ENCODE measurements around the gene NPHP4. TPM values are rescaled to one million over a fixed set of nuclear protein-coding genes. Genes with fewer than 3 reads are reported as not detected.

Gene NPHP4
- polyA plus RNA-seq, 1 donor (not counting 4 experiments of a cell fraction or from before 2014, with no cell fraction given): 3.7 TPM

GRCh38 chr1:5998051-5998905, 6.1 kb upstream of the NPHP4 start:
- no peak overlapping the region for H3K4me2 ChIP-seq (ENCODE audit: control insufficient read depth, extremely low read depth, insufficient read depth, low read depth, low read length)
- H3K79me2 ChIP-seq (ENCODE audit: control insufficient read depth, insufficient read depth, low read length): peaks cover 2% of the 10 kb centered on the region
- dilution Hi-C loops (cut with MboI; ENCODE audit: extremely low pct_ligation_motif_present, low sequenced_read_pairs): no loop called here
- H4K20me1 ChIP-seq (ENCODE audit: control insufficient read depth, extremely low read depth, insufficient read depth, low read length): peaks cover 4% of the 10 kb centered on the region
- H3K36me3 ChIP-seq (ENCODE audit: control insufficient read depth in 2 of 2, extremely low read depth in 1 of 2, insufficient read depth in 2 of 2, low read length in 2 of 2): no peaks in the 10 kb centered on the region
- no peaks in the 10 kb centered on the region for H3K9me3 ChIP-seq (ENCODE audit: control insufficient read depth, low read depth, low read length)
- H2AFZ ChIP-seq (ENCODE audit: control insufficient read depth, low read length): no peak overlapping the region
- H3K9me1 ChIP-seq (ENCODE audit: control insufficient read depth, extremely low read depth, insufficient read depth, low read length): no peaks in the 10 kb centered on the region
- DNase-seq (ENCODE audit: low read depth, low spot score) (no peak), FAIRE-seq (no peak)
- TF ChIP-seq CTCF (optimal IDR thresholded peaks at IDR 0.05 in 1 of 3, IDR thresholded peaks at IDR 0.05 in 1 of 3, conservative IDR thresholded peaks at IDR 0.05 in 1 of 3; ENCODE audit: extremely low read depth in 1 of 3, insufficient read depth in 2 of 3, low read length in 3 of 3) (no peak), EZH2 (IDR thresholded peaks at IDR 0.05; ENCODE audit: low read length) (no peak)
- no peak overlapping the region for H3K9ac ChIP-seq (ENCODE audit: control insufficient read depth, extremely low read depth, insufficient read depth, low read length)
- H3K4me1 ChIP-seq (ENCODE audit: control insufficient read depth, extremely low read depth, insufficient read depth, low read length): peaks cover 7% of the 10 kb centered on the region
- no peak overlapping the region for H3K4me3 ChIP-seq (ENCODE audit: control insufficient read depth in 2 of 3, extremely low read depth in 1 of 3, insufficient read depth in 2 of 3, low read depth in 1 of 3, low read length in 3 of 3)
- no peak overlapping the region for H3K27ac ChIP-seq (ENCODE audit: control insufficient read depth, insufficient read depth, low read length)
- no peaks in the 10 kb centered on the region for H3K27me3 ChIP-seq (ENCODE audit: control insufficient read depth, extremely low read depth, insufficient read depth, low read length)

GRCh38 chr1:5997316-5997715, 5.1 kb upstream of the NPHP4 start:
- Histone ChIP-seq H3K27me3 (ENCODE audit: control insufficient read depth, extremely low read depth, insufficient read depth, low read length) (no peaks in the 10 kb centered on the region), H3K4me1 (ENCODE audit: control insufficient read depth, extremely low read depth, insufficient read depth, low read length) (peaks cover 9% of the 10 kb centered on the region), H3K27ac (ENCODE audit: control insufficient read depth, insufficient read depth, low read length) (no peak overlapping the region), H3K9ac (ENCODE audit: control insufficient read depth, extremely low read depth, insufficient read depth, low read length) (no peak overlapping the region), H3K4me3 (ENCODE audit: control insufficient read depth in 2 of 3, extremely low read depth in 1 of 3, insufficient read depth in 2 of 3, low read depth in 1 of 3, low read length in 3 of 3) (no peak overlapping the region), H2AFZ (ENCODE audit: control insufficient read depth, low read length) (no peak overlapping the region), H3K9me3 (ENCODE audit: control insufficient read depth, low read depth, low read length) (no peaks in the 10 kb centered on the region), H3K79me2 (ENCODE audit: control insufficient read depth, insufficient read depth, low read length) (peaks cover 2% of the 10 kb centered on the region), H4K20me1 (ENCODE audit: control insufficient read depth, extremely low read depth, insufficient read depth, low read length) (peaks cover 4% of the 10 kb centered on the region), H3K9me1 (ENCODE audit: control insufficient read depth, extremely low read depth, insufficient read depth, low read length) (no peaks in the 10 kb centered on the region), H3K36me3 (ENCODE audit: control insufficient read depth in 2 of 2, extremely low read depth in 1 of 2, insufficient read depth in 2 of 2, low read length in 2 of 2) (no peaks in the 10 kb centered on the region), H3K4me2 (ENCODE audit: control insufficient read depth, extremely low read depth, insufficient read depth, low read depth, low read length) (no peak overlapping the region)
- no peak for TF ChIP-seq CTCF (optimal IDR thresholded peaks at IDR 0.05 in 1 of 3, IDR thresholded peaks at IDR 0.05 in 1 of 3, conservative IDR thresholded peaks at IDR 0.05 in 1 of 3; ENCODE audit: extremely low read depth in 1 of 3, insufficient read depth in 2 of 3, low read length in 3 of 3)
- no peak for TF ChIP-seq EZH2 (IDR thresholded peaks at IDR 0.05; ENCODE audit: low read length)
- DNase-seq (ENCODE audit: low read depth, low spot score) (no peak), FAIRE-seq (no peak)
- dilution Hi-C loops (cut with MboI; ENCODE audit: extremely low pct_ligation_motif_present, low sequenced_read_pairs): no loop called here
